GM23248 (cell line): ENCODE measurements around the gene KIF3A.

Experiments
- EZH2 ChIP-seq: fragments of 200-600 bp; sonication (generic); IDR thresholded peaks from 2 replicates; pipeline ENCODE4 v1.6.1; 2018; ENCODE audit warnings: antibody characterized with exemption, mild to moderate bottlenecking; ENCODE audit not compliant: insufficient read depth, poor library complexity, severe bottlenecking
- EZH2phosphoT487 ChIP-seq: fragments of 200-600 bp; sonication (generic); IDR thresholded peaks from 2 replicates; pipeline ENCODE4 v1.6.1; 2018; ENCODE audit warnings: antibody characterized with exemption, moderate library complexity, mild to moderate bottlenecking, low read depth; ENCODE audit not compliant: insufficient read depth

GRCh38 chr5:132678735-132679134, 58.6 kb downstream of the KIF3A start:
- no peak for TF ChIP-seq EZH2phosphoT487
- TF ChIP-seq EZH2, result no peak
